GM21390 (cell line): ENCODE results near the gene COPS4.
"Not testable (repeated sequence)": the region's sequence is repeated elsewhere in the genome, so short reads cannot be mapped to it uniquely, and the experiment has no call there.

Source experiments
- ATAC-seq: cut with Tn5 transposase; IDR thresholded peaks from one replicate; pipeline ENCODE4 v1.9.1; 2021; ENCODE audit not compliant: unreplicated experiment

COPS4 gene

DNA sequence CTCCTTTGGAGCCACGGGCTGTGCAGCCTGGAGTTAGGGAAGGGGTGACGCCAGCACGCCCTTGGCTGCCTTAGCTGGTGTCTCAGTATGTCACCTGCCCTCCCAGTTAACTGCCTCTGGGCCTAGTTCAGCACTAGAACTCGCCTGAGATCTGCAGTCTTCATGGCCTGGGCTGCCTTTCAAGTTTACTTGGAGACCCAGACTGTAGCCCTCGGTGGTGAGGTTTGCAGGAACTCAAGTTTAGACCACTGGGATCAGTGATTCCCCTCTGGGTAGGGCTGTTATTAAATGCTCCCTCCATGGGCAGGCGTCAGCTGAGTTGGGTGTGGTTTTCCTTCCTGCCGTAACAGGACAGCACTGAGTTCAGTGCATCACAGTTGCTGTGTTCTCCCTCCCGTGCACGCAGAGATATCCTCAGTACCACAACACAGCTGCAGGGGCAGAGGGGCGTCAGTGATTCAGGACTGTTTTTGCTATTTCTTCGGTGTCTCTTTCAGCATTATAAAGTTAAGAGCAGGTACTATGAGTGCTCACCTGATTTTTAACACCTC, 49.0 kb downstream of the COPS4 start:
- no peak for ATAC-seq

DNA sequence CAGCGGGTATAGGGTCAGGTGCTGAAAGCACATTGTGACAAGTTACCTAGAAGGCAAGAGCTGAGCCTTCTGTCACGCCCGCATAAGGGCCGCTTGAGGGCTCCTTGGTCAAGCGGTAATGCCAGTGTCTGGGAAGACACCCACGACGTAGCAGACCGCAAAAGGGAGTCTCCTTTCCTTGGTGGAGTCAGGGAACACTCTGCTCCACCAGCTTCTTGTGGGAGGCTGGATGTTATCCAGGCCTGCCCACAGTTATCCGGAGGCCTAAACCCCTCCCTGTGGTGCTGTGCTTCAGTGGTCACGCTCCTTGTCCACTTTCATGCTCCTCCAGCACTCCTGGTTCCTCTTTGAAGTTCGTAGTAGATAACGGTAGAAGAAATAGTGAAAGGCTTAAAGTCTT, 50.0 kb downstream of the COPS4 start:
- ATAC-seq: not testable (repeated sequence)

DNA sequence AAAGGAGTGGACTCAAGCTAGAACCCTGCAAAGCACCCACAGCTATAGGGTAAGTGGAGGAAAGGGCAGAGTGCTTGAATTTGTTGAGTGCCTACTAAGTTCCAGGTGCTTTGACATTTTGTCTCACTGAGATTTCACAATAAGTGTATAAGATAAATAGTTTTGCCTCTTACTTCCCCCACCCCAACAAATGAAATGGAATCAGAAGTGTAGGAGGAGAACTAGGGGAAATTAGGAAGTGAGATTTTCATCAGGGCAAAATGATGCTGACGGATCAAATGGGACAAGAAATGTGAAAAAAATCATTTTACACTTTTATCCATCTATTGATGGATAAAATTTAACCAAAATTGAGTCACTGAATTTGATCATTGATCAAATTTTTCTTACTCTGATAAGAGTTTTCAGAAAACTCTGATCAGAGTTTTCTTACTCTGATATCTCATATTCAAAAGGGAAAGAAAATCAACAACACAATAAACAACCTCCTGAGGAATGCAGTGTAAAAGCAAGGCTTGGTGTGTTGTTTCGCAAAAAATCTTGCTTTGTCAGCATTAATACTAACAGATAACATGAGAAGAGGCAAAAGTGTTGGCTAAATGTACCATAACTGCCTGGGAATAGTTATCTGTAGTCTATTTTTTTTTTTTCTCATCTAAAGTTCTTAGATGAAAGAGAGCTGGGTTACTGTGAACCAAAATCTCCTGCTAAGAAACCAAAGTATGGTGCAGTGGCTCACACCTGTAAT, 54.6 kb downstream of the COPS4 start:
- ATAC-seq: no peak

DNA sequence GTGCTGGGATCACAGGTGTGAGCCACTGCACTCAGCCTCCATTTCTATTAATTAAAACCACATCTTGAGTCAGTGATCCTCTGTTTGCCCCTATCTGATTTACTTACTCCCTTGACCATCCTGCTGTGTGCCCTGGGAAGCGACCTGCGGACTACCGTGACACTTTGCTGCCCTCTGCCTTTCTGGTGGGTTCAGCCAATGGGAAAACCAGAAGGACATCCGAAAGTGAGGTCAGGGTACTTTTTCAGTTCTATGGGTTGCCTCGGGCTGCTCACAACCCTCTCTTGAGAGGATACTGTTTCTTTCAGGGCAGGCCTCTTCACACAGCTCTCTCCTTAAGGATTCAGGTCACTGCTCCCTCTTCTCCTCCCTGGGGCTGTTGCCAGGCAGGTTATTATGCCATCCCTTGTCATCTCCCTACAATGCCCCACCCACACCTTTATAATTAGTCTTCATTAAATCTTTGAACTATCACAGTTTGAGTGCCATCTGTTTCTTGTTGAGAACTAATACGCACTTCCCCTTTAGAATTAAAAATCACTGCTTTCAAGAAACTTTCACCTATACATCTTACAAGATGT, 58.2 kb downstream of the COPS4 start:
- ATAC-seq: no peak

DNA sequence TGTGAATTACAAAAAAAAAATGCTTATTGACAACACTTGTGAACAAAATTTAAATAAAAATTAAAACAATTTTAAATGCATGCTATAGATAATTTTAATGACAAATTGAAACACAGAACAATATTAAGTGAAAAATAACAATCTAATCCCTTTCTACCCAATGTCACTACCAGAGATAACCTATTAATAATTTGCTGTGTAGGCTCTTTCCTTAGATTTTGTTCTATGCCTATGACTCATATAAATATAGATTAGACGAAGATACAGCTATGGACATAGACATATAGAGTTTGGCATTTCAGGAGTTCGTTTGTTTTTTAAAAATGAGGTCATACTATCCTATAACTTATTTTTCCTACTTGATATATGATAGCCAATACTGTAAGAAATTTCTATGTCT, 61.4 kb downstream of the COPS4 start:
- no peak for ATAC-seq

DNA sequence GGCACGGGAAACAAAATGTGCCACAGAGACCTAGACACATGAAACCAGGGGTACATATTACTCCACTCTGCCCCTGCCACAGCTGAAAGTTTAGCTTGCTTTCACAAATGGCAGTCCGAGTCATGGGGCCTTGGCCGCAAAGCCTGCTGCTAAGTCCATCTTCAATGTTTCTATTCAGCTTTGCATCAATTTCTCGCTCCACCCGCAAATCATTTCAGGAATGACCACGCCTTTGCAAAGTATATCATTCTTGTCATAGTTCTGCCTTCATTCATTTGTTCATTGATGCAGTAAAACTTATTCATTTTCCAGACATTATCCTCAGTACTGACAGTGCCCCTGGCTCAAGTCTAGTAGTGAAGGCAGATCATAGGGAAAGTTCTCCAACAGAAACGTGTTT, 70.0 kb downstream of the COPS4 start:
- no peak for ATAC-seq

DNA sequence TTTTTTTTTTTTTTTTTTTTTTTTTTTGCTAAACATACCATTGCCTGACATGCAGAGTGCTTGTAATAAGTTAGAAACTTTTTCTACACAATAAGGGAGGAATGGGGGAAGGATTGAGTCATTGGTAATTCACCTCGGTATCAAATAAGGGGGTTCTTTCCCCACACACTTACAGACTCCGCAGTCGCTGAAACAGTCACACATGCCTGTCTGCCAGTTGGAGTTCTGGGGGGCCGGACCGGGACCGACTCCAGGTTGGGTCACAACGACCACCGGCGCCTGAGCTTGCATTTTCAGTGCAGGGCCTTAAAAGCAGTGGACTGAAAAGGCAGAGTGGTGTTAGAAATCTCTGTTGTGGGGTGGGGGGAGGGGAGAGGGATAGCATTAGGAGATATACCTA, 72.6 kb downstream of the COPS4 start:
- ATAC-seq: no peak

DNA sequence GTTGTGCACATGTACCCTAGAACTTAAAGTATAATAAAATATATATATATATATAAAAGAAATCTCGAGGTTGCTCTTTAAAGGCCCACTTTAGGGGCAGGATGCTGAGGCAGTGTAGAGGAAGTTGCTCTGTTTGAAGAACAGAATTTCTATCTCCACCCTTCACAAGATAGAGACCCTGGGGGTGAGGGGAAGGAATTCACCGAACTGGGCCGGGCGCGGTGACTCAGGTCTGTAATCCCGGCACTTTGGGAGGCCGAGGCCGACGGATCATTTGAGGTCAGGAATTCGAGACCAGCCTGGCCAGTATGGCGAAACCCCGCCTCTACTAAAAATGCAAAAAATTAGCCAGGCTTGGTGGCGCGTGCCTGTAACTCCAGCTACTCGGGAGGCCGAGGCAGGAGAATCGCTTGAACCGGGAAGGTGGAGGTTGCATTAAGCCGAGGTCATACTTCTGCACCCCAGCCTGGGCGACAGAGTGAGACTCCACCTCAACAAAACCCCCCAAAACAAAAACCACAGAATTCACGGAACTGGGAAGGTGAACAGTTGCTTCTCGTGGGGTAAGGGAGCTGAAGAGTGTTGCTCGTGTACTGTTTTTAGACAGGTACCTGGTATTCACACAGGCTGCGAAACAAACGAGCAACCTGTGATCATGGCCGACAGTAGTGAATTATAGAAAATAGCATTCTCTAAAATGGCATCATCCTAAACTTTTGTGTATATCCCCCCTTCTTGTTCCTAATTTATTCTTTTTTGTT, 73.3 kb downstream of the COPS4 start:
- ATAC-seq: no peak

DNA sequence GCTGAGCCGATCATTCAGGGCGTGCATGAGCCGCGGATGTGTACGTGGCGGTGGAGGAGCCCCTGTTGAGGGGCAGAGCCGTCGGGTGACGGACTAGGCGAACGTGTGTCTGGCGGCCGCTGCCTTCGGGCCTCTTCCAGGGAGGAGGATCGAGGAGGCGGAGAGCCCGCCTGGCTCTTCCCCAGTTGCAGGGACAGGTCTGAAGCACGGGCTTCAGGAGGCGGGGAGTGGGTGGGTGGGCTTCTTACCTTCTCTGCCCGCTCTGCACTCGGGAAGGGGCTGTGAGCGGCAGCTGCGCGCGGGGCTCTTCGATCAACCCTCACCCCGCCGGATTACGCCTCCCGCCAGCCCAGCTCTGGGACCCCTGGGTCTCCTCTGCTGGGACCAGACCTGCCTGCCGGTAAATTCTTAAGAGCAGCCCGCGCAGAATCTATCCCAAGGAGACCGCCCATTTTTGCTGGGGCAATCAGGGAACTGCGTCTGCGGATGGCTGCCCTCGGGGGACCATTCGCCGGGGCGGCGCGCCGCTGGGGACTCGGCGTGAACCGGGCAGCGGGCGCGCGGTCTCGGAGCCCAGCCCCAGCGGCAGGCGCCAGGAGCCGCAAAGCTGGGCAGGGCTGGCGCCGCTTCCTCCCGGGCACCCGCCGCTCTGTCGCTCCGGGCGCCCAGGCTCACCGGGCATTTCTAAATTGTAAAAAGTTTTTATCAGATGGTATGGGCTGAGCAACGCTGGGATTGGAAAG, 74.7 kb downstream of the COPS4 start:
- ATAC-seq: peak; percentile 15

DNA sequence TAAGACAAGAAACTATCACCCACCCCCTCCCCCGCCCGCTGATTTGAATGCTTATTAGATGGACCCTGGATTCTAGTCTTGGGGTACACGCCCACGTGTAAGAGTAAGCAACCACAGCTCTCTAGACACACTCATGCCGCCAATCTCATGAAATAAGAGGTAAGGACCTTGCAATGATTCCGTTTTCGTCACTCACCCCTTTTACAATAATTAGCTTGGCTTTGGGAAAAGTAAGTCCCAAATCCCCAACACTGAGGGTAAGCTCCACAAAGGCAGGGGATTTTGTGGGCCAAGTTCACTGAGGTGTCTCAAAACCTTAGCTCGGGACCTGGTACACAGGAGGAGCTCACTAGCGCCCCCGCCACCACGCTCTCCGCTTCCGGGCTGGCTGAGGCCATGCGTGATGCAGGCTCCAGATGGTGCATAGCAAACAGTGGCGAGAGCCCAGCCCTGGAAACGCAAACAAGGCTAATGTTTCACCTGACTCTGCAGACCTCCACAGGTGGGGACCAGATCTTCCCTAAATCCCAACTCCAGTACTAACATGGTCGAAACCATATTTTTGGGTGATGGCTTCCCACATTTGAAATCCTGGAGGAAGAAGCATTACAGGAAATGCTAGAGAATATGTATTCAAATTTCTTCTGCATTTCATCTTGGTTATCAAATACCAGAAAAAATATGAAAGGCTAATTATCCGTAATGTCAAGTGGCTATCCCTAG, 75.4 kb downstream of the COPS4 start:
- peak; percentile 60 for ATAC-seq

DNA sequence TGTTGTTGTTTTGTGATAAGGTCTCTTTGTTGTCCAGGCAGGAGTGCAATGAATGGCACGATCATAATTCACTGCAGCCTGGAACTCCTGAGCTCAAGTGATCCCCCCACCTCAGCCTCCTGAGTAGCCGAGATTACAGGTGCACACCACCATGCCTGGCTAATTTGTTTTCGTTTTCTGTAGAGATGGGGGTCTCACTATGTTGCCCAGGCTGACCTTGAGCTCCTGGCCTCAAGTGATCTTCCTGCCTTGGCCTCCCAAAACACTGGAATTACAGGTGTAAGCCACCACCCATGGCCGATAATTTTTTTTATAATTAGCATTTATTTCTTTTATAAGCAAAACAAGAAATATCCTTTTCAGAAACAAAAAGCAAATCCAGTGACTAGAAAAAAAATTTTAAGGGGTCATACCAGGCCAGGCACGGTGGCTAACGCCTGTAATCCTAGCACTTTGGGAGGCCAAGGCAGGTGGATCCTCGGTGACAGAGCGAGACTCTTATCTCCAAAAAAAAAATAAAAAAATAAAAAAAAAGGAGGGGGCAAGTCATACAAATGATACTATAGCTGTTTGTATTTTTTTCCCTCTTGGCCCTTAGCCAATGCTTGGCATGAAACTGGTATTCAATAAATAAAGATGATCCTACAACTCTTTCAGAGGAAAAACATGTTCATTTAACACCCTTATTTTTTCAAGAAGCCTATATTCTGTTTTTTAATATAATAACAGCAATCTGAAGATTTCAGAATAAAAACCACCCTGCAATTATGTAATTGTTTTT, 76.2 kb downstream of the COPS4 start:
- ATAC-seq: no peak

DNA sequence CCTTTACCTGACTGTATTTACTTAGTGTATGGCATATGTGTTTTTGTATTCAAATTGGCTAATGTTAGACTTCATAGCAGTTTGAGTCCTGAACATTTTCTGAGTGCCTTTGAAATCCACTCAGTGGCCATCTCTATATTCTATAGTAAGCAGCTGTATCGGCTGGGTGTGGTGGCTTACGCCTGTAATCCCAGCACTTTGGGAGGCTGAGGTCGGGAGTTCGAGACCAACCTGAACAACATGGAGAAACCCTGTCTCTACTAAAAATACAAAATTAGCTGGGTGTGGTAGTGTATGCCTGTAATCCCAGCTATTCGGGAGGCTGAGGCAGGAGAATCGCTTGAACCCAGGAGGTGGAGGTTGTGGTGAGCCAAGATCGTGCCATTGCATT, 76.8 kb downstream of the COPS4 start:
- ATAC-seq: not testable (repeated sequence)

DNA sequence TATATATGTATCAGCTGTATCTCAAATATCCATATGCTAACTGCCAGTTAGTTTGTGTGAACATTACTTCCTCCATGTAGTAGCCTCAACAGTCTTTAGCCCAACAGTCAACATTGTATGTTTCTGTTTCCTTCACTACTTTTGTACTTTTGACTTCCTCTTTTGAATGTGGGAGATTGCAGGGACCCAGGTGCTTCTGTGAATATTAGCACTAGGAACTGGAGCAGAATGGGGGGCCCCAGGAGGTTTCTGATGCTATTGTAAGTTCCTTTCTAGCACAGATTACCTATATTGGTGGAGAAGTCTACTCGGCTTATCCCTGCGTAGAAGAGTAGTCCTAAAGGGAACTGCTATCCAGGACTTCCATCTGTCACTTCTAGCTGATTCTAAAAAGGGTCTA, 77.2 kb downstream of the COPS4 start:
- peak; percentile 40 for ATAC-seq

DNA sequence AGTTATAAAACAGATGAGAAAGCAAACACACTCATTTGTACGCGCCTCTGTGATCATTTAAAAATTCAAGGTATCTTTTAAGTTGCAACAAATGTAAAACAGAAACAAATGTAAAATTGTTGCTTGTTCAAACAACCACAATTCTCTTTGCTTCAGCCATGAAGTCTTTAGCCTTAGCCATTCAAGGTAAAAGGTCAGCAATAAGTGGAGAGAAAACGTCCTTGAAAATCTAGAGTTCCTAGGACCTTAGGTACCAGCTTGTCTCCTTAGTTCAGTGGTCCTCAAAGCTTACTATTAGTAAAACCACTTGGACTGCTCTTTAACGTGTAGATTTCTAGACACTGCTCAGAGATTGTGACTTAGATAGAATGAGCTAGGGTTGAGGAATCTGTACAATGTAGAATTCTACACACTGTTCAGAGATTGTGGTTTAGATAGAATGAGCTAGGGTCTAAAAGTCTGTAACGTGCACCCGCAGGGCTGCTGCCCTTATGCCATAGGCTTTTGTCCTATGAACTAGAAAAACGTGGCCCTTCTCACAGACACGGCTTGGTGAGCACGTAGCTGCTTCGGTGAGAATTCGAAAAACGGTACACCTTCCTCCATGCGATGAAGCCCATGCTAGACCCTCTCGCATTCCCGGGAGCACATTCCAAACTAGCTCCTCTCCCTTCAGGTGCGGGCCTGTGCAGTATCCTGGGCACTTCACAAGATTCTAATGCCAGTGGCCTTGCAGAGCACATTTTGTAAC, 77.9 kb downstream of the COPS4 start:
- no peak for ATAC-seq

DNA sequence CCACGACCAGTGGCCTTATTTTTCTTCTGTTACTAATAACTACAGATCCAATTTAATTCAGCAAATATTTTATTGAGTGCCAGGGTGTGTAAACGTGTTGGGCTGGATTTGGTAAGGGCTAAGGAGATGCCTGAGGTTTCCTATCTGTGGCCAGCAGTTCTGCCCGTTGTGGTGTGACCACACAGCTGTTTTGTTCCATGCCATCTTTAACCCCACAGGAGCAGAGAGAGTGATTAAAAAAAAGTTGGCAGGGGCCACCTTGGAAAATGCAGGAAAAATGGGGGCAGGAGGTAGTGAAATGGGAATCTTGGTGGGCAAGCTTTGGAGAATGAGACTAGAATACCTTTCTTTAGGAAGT, 78.4 kb downstream of the COPS4 start:
- ATAC-seq: no peak

DNA sequence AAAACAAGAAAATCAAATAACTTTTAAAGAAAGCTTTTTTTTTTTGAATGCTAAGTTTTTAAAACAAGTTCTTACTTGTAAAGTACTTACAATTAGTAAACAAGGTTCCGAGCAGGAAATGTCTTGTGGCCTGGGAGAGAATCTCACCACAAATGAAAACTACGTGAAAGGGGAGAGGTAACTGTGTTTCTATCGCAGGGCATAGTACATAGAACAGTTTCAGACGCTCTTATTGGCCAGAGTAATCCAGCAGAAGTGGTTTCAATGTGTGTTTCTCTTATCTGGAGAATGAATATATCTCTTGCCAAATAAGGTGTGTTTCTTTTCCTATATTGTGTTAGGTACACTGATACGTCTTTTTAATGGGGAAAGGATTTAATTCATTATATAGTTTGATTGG, 79.6 kb downstream of the COPS4 start, which contains the start of gene PLAC8:
TSS of gene PLAC8 (minus strand) at position 154 of the 400 bp plus-strand sequence. CDS start 6,808 bp downstream, outside the sequence.
- ATAC-seq: peak; percentile 44

DNA sequence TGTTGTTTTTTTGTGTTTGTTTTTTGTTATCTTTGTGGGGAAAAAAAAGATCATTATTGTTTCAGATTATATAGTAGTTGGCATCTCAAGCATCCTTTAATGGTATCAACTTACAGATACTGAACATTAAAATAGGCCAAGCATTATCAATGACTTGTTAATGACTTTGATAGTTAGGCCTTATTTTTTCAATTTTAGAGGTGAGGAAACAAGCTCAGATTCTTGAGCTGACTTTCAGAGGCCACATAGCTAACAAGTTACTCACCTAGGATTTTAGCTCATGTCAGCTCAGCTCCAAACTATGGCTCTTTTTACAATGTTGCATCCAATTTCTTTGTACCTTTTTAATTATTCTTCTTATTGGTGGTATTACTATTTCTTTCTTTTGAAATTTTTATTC, 80.0 kb downstream of the COPS4 start:
- ATAC-seq: no peak

DNA sequence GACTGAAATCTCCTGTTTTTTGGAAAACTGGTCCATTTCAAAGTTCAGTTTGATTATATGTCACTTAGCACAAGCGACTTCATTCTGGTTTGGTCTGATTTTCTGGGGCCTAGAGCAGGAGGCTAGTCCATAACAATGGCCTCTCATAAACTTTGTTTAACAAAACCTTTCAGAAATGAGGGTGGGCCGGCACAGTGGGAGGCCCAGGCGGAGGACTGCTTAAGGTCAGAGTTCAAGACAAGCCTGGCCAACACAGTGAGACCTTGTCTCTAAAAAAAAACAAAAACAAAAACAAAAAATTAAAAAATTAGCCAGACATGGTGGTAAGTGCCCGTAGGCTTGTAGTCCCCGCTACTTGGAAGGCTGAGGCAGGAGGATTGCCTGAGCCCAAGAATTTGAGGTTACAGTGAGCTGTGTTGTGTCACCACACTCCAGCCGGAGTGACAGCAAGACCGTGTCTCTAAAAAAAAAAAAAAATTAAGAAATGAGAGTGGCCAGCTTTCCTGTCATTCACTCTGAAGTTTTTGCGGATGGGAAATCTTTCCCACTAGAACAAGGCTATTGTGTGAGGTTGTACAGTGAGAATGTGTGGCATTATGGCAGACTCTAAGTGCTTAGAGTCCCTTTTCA, 80.8 kb downstream of the COPS4 start:
- no peak for ATAC-seq

DNA sequence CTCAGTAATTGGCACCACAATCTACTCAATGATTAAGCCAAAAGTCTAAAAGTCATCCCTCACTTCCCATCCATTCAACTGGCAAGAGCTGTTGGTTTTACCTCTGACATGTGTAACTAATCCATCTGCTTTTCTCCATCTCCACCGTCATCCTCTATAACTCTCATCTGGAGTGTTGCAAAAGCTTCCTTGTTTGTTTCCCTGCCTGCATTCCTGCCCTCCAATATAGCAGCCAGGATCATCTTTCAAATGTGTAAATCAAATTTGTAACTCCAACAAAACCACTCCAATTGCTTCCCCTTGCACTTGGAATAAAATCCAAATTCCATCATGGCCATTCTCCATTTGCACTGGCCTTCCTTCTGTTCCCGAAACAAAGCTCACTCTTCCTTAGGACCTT, 83.9 kb downstream of the COPS4 start:
- ATAC-seq: no peak
